Measurements from ENCODE around the gene VWF.

The VWF gene

GRCh38 chr12:6076776-6077691, 47.4 kb downstream of the VWF start:
- no peak for DNase-seq

- no peak for DNase-seq
These were observed 48.1 kb downstream of the VWF start for GRCh38 chr12:6076346-6076745.

DNA sequence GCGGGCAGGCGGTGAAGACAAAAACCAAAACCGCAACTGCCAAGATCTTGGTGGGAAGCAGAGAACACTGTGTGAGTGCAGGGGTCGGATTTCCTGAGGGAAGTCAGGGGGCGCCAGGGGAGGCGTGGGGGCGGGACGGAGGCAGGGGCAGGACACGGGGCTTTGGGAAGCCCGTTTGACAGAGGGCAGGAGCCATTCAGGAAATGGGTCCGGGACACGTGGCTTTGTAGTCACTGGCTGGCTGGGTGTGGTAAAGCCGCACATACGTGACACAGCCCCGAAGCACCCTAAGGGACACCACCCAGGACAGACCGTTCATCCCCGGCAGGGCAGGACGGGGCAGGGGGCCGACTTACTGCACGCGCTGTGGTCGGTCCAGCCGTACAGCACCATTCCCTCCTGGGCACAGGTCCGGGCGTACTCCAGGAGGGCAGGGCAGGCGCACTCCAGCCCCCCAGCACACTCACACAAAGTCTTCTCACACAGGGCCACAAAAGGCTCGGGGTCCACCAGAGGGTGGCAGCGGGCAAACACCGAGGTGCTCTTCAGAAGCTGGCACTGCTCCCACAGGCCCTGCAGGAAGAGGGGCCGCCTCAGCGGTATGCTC, 49.4 kb downstream of the VWF start:
- DNase-seq: no peak

- DNase-seq: no peak
These were observed 50.0 kb downstream of the VWF start for GRCh38 chr12:6074427-6074826.

DNA sequence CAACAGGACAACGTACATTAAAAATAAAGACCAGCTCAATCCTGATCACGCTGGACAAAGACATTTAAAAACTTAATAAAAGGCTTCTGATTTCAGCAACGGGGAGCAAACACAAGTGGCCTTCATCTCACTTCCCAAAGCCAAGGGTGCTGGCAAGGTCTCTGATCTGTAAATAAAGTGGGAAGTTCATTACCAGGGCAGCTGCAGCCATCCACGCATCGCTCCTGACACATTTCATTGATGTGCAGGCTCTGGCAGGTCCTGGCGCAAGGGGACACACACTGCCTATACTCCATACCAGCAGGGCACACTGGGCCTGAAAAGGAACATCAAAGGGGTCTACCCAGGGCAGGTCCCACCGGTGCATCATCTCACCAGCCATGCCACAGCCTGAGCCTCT, 51.0 kb downstream of the VWF start:
- no peak for DNase-seq

- DNase-seq: no peak
These were observed 52.1 kb downstream of the VWF start for GRCh38 chr12:6072302-6072752.

DNA sequence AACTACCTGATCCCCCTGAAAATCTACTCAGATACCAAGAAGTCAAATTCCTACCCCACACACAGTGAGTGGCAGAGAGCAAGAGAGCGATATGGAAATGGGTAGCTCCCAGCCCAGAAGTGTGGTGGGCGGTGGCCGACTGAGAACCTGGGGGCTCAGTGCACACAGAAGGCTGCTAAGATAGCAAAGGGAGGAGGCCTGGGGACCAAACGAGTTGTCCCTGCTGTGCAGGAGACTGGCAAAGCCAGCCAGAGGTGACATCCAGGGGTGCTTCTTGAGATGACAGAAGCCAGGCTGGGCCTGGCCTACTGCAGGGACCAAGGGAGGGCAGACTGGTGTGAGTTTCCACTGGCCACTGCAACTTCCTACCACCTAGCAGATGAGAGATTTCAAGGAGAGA, 52.9 kb downstream of the VWF start:
- DNase-seq: no peak

DNA sequence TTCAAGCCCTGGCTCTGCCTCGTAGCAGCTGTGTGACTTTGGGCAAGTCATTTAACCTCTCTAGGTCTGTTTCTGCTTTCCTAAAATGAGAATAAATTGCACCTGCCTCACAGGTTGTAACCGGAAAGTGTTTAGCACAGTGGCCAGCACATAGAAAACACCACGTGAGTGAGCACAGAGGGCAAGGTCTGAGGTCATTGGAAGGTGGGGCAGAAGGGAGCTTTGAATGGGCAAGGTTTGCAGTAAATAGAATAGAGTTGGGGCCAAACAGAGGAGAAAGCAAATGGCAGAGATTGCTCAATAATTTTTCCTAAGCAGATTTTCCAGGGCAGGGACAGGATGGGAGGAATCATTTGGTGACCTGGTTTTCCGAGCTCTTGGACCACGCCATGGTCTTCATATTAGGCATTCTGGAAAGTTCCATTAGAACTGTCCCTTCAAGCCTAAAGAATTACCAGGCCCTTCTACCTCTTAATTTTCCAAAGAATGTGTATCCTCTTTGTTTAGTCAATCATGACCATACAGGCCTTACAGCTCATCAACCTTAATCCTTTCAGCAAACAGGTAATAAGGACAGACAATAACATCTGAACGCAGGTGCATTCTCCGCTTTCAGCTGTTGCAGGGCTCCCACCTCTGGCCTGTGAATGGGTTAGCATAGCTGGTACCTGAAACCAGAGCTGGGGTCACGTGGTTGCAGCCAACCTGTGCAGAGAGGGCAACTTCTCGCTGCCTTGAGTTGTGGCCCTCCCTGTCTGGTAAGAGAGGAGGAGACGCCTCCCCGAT, 53.8 kb downstream of the VWF start:
- DNase-seq: peak; percentile 96

- no peak for DNase-seq
These were observed 54.9 kb downstream of the VWF start for GRCh38 chr12:6069437-6070093.

- no peak for DNase-seq
These were observed 56.2 kb downstream of the VWF start for GRCh38 chr12:6068227-6068626.

DNA sequence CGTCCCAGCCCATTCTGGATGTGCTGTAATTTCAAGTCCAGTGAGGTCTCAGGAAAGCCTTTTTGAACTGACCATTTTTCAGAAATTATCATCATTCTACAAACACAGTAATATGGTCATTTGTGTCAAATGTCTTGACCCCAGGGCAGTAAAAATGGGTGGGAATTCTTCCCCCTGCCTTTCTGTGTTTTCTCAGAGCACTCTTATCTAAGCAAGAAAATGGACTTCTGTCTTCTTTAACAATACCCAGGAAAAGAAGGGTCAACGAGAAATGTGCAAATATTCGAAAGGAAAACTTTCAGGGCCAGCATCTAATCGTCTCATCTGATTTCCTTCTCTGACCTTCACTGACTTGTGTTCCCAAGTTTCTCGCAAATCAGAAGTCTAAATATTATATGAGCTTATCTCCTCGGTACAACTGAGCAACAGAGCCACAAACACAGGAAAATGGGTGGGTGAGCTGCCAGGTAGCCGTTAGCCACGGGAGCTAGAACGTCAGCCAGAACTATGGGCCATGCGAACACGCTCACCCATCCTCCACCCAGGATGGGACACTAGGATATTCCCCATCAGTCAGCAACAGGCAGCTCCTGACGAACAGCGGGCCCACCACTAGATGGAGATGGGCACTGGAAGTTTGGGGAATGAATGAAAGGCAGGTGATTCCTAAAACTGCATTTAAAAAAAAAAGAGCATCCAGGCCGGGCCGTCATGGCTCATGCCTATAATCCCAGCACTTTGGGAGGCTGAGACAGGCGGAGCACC, 57.1 kb downstream of the VWF start:
- peak; percentile 13 for DNase-seq

- DNase-seq: no peak
These were observed 57.8 kb downstream of the VWF start for GRCh38 chr12:6066651-6067050.

DNA sequence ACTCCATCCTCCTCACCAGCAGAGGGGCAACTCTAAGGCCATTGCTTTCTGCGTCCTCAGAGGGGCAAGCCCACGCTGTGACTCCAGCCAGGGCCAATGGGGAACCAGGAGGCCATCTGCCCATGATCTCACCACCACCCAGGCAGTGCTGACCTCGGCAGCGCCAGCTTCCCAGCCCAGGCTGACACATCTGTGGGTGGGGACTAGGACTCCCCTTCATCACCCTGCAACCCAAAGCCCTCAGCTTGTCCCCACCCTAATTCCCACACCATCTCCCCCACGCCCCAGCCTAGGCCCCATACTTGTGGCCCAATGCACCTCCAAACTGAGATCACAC, 58.6 kb downstream of the VWF start:
- no peak for DNase-seq

- no peak for DNase-seq
These were observed 59.2 kb downstream of the VWF start for GRCh38 chr12:6065131-6065862.

- peak; percentile 71 for DNase-seq
These were observed 61.4 kb downstream of the VWF start for GRCh38 chr12:6062757-6063735.

- no peak for DNase-seq
These were observed 62.1 kb downstream of the VWF start for GRCh38 chr12:6062395-6062756.

DNA sequence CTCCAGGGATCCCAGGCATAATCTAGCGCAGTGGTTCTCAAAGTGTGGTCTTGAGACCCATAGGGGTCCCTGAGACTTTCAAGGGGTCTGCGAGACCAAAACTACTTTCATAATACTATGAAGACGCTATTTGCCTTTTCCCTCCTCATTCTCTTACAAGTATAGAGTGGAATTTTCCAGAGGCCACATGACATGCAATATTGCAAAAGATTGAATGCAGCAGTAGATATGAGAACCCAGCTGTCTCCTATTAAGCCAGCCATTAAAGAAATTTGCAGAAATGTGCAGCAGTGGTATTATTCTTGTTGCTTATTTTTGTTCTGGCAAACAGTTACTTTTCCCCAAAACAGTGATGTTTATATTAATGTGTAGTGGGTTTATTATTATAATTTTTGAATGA, 62.8 kb downstream of the VWF start:
- no peak for DNase-seq

GRCh38 chr12:6059860-6060565, 64.5 kb downstream of the VWF start:
- DNase-seq: no peak

GRCh38 chr12:6059221-6059620, 65.2 kb downstream of the VWF start:
- no peak for DNase-seq

All from NCI-H146 (cell line).